Trophoblast cell (in vitro differentiated cells and primary cell): Measurements from ENCODE around the gene IYD.

Experiments used
- DNase-seq, 2 donors: peaks; one replicate each; pipeline ENCODE4 v3.0.0-alpha.2; 2016
- H2AFZ ChIP-seq: 2 replicates; pipeline ENCODE4 v1.6.1; 2013; ENCODE audit warnings: low read length, moderate library complexity, mild to moderate bottlenecking; ENCODE audit not compliant: insufficient read depth, poor library complexity
- H2AK5ac ChIP-seq: 2 replicates; pipeline ENCODE4 v1.6.1; 2013; ENCODE audit warnings: mild to moderate bottlenecking, low read length
- H2BK120ac ChIP-seq: 2 replicates; pipeline ENCODE4 v1.6.1; 2013; ENCODE audit warnings: low read length, mild to moderate bottlenecking, moderate library complexity; ENCODE audit not compliant: insufficient read depth, poor library complexity
- H2BK12ac ChIP-seq: 2 replicates; pipeline ENCODE4 v1.6.1; 2013; ENCODE audit warnings: mild to moderate bottlenecking, low read length, moderate library complexity
- H2BK5ac ChIP-seq: 2 replicates; pipeline ENCODE4 v1.6.1; 2013; ENCODE audit warnings: low read length, low read depth, moderate library complexity, mild to moderate bottlenecking; ENCODE audit not compliant: poor library complexity
- H3K14ac ChIP-seq: 2 replicates; pipeline ENCODE4 v1.6.1; 2013; ENCODE audit warnings: mild to moderate bottlenecking, low read length
- H3K18ac ChIP-seq: 2 replicates; pipeline ENCODE4 v1.6.1; 2013; ENCODE audit warnings: mild to moderate bottlenecking, low read length
- H3K23ac ChIP-seq: 2 replicates; pipeline ENCODE4 v1.6.1; 2013; ENCODE audit warnings: low read length
- H3K27ac ChIP-seq: 2 replicates; pipeline ENCODE4 v1.5.1; 2013; ENCODE audit warnings: low read depth, mild to moderate bottlenecking, inconsistent platforms, low read length, moderate library complexity
- H3K27me3 ChIP-seq: 2 replicates; pipeline ENCODE4 v1.6.1; 2013; ENCODE audit warnings: inconsistent platforms, mild to moderate bottlenecking, low read length, moderate library complexity; ENCODE audit not compliant: insufficient read depth
- H3K36me3 ChIP-seq, 2 experiments: 1 replicate in 1 of 2; 2 replicates in 1 of 2; pipeline ENCODE4 v1.6.1; 2013; ENCODE audit warnings: low read length in 2 of 2, mild to moderate bottlenecking in 2 of 2, moderate library complexity in 1 of 2; ENCODE audit not compliant: insufficient read depth in 2 of 2, control insufficient read depth in 1 of 2
- H3K4ac ChIP-seq: 2 replicates; pipeline ENCODE4 v1.6.1; 2013; ENCODE audit warnings: low read depth, mild to moderate bottlenecking, low read length, moderate library complexity
- H3K4me1 ChIP-seq, 2 experiments: 1 replicate in 1 of 2; 2 replicates in 1 of 2; pipeline ENCODE4 v1.6.1; 2013; ENCODE audit warnings: low read length in 2 of 2, mild to moderate bottlenecking in 2 of 2, moderate library complexity in 1 of 2; ENCODE audit not compliant: insufficient read depth in 2 of 2, control insufficient read depth in 1 of 2
- H3K4me2 ChIP-seq: 2 replicates; pipeline ENCODE4 v1.6.1; 2013; ENCODE audit warnings: inconsistent platforms, mild to moderate bottlenecking, low read length, moderate library complexity
- H3K4me3 ChIP-seq: 2 replicates; pipeline ENCODE4 v1.5.1; 2013; ENCODE audit warnings: mild to moderate bottlenecking, low read depth, low read length, inconsistent platforms
- H3K79me1 ChIP-seq: one replicate; pipeline ENCODE4 v1.6.1; 2013; ENCODE audit warnings: low read length
- H3K79me2 ChIP-seq: 2 replicates; pipeline ENCODE4 v1.6.1; 2013; ENCODE audit warnings: low read length, mild to moderate bottlenecking; ENCODE audit not compliant: control insufficient read depth, insufficient read depth, poor library complexity
- H3K9ac ChIP-seq: 2 replicates; pipeline ENCODE4 v1.6.1; 2013; ENCODE audit warnings: mild to moderate bottlenecking, low read length
- H3K9me3 ChIP-seq: 2 replicates; pipeline ENCODE4 v1.6.1; 2013; ENCODE audit warnings: low read depth, mild to moderate bottlenecking, control low read depth, inconsistent platforms, low read length; ENCODE audit not compliant: insufficient read depth
- H4K12ac ChIP-seq: 2 replicates; pipeline ENCODE4 v1.6.1; 2013; ENCODE audit warnings: low read depth, mild to moderate bottlenecking, low read length, moderate library complexity
- H4K8ac ChIP-seq: 2 replicates; pipeline ENCODE4 v1.6.1; 2013; ENCODE audit warnings: low read depth, mild to moderate bottlenecking, low read length, moderate library complexity
- H4K91ac ChIP-seq: one replicate; pipeline ENCODE4 v1.6.1; 2013; ENCODE audit warnings: low read depth, mild to moderate bottlenecking, low read length, moderate library complexity
- WGBS: extraction: QIAGEN DNeasy Blood & Tissue Kit; methylation state at CpG from one replicate; pipeline ENCODE4 v1.1.7; 2013; ENCODE audit warnings: missing lambda C conversion rate; ENCODE audit not compliant: insufficient read length, insufficient coverage; ENCODE audit errors: extremely low coverage; 5-methylcytosine and 5-hydroxymethylcytosine counted together

IYD gene

GRCh38 chr6:150435832-150436231, 67.0 kb downstream of the IYD start:
- no peak overlapping the region for H3K14ac ChIP-seq
- no peak overlapping the region for H3K4ac ChIP-seq
- DNase-seq = peak; percentile 75 to 78
- no peak overlapping the region for H3K18ac ChIP-seq
- H2BK12ac ChIP-seq = no peak overlapping the region
- H4K8ac ChIP-seq = no peak overlapping the region
- H4K91ac ChIP-seq = no peak overlapping the region
- no peak overlapping the region for H2BK5ac ChIP-seq
- no peak overlapping the region for H3K23ac ChIP-seq
- H3K9ac ChIP-seq = no peak overlapping the region
- H3K79me2 ChIP-seq = no peaks in the 10 kb centered on the region
- no peaks in the 10 kb centered on the region for H3K27me3 ChIP-seq
- no peak overlapping the region for H4K12ac ChIP-seq
- no peak overlapping the region for H3K4me2 ChIP-seq
- H3K4me1 ChIP-seq = no peaks in the 10 kb centered on the region
- H3K27ac ChIP-seq = no peak overlapping the region
- H2AFZ ChIP-seq = no peak overlapping the region
- no peak overlapping the region for H3K4me3 ChIP-seq
- no CpG with 5 or more reads among the region's 10 CpGs for WGBS
- H3K36me3 ChIP-seq = no peaks in the 10 kb centered on the region
- no peaks in the 10 kb centered on the region for H3K9me3 ChIP-seq
- no peaks in the 10 kb centered on the region for H3K79me1 ChIP-seq
- no peak overlapping the region for H2BK120ac ChIP-seq
- no peak overlapping the region for H2AK5ac ChIP-seq

GRCh38 chr6:150439373-150439772, 70.6 kb downstream of the IYD start:
- WGBS = no CpG with 5 or more reads among the region's 8 CpGs

GRCh38 chr6:150443621-150444020, 74.8 kb downstream of the IYD start:
- no peaks in the 10 kb centered on the region for H3K4me1 ChIP-seq
- no peak for DNase-seq
- no peak overlapping the region for H4K12ac ChIP-seq
- H2AK5ac ChIP-seq = no peak overlapping the region
- no peak overlapping the region for H3K4me2 ChIP-seq
- H2BK5ac ChIP-seq = no peak overlapping the region
- no peaks in the 10 kb centered on the region for H3K9me3 ChIP-seq
- no peak overlapping the region for H2AFZ ChIP-seq
- no peaks in the 10 kb centered on the region for H3K79me1 ChIP-seq
- no peak overlapping the region for H3K23ac ChIP-seq
- H2BK12ac ChIP-seq = no peak overlapping the region
- H4K8ac ChIP-seq = no peak overlapping the region
- no peak overlapping the region for H3K9ac ChIP-seq
- no peak overlapping the region for H3K14ac ChIP-seq
- H3K4me3 ChIP-seq = no peak overlapping the region
- no peak overlapping the region for H3K18ac ChIP-seq
- no peak overlapping the region for H3K27ac ChIP-seq
- H3K79me2 ChIP-seq = no peaks in the 10 kb centered on the region
- no peak overlapping the region for H4K91ac ChIP-seq
- no peak overlapping the region for H3K4ac ChIP-seq
- no peaks in the 10 kb centered on the region for H3K27me3 ChIP-seq
- WGBS = no CpG with 5 or more reads among the region's 5 CpGs
- H2BK120ac ChIP-seq = no peak overlapping the region
- no peaks in the 10 kb centered on the region for H3K36me3 ChIP-seq

More at GRCh38 chr6:150439373-150439772, 70.6 kb downstream of the IYD start:
- H2AFZ ChIP-seq = no peak overlapping the region
- no peaks in the 10 kb centered on the region for H3K27me3 ChIP-seq
- no peak overlapping the region for H4K12ac ChIP-seq
- no peak overlapping the region for H2BK5ac ChIP-seq
- H3K79me1 ChIP-seq = no peaks in the 10 kb centered on the region
- H3K9me3 ChIP-seq = no peaks in the 10 kb centered on the region
- no peak overlapping the region for H3K27ac ChIP-seq
- no peak for DNase-seq
- H4K8ac ChIP-seq = no peak overlapping the region
- H3K79me2 ChIP-seq = no peaks in the 10 kb centered on the region
- H2AK5ac ChIP-seq = no peak overlapping the region
- H3K4me1 ChIP-seq = no peaks in the 10 kb centered on the region
- H3K4me3 ChIP-seq = no peak overlapping the region
- no peak overlapping the region for H2BK12ac ChIP-seq
- no peak overlapping the region for H3K18ac ChIP-seq
- H3K14ac ChIP-seq = no peak overlapping the region
- no peak overlapping the region for H2BK120ac ChIP-seq
- H3K36me3 ChIP-seq = no peaks in the 10 kb centered on the region
- no peak overlapping the region for H3K9ac ChIP-seq
- no peak overlapping the region for H3K23ac ChIP-seq
- no peak overlapping the region for H3K4me2 ChIP-seq
- no peak overlapping the region for H3K4ac ChIP-seq
- no peak overlapping the region for H4K91ac ChIP-seq

GRCh38 chr6:150444308-150444707, 75.5 kb downstream of the IYD start:
- no CpG with 5 or more reads among the region's 6 CpGs for WGBS
- H2AFZ ChIP-seq = no peak overlapping the region

More at GRCh38 chr6:150444308-150444707, 75.5 kb downstream of the IYD start:
- no peak overlapping the region for H2BK5ac ChIP-seq
- H3K36me3 ChIP-seq = no peaks in the 10 kb centered on the region
- H3K79me1 ChIP-seq = no peaks in the 10 kb centered on the region
- no peak overlapping the region for H4K8ac ChIP-seq
- no peak overlapping the region for H3K14ac ChIP-seq
- H2BK12ac ChIP-seq = no peak overlapping the region
- H4K91ac ChIP-seq = no peak overlapping the region
- no peak overlapping the region for H3K18ac ChIP-seq
- H3K23ac ChIP-seq = no peak overlapping the region
- no peak overlapping the region for H4K12ac ChIP-seq
- no peak overlapping the region for H3K9ac ChIP-seq
- H3K4ac ChIP-seq = no peak overlapping the region
- no peaks in the 10 kb centered on the region for H3K4me1 ChIP-seq
- no peak overlapping the region for H3K4me2 ChIP-seq
- no peak overlapping the region for H2AK5ac ChIP-seq
- no peak overlapping the region for H3K4me3 ChIP-seq
- H3K27me3 ChIP-seq = no peaks in the 10 kb centered on the region
- H3K9me3 ChIP-seq = no peaks in the 10 kb centered on the region
- no peak overlapping the region for H3K27ac ChIP-seq
- DNase-seq = no peak
- H3K79me2 ChIP-seq = no peaks in the 10 kb centered on the region
- H2BK120ac ChIP-seq = no peak overlapping the region
